Loucy (cell line): Measurements from ENCODE around the gene NELFB.

Source experiments
- EZH2phosphoT487 ChIP-seq: fragments of 200-600 bp; IDR thresholded peaks from 2 replicates; pipeline ENCODE4 v1.6.1; 2018; ENCODE audit warnings: antibody characterized with exemption, mild to moderate bottlenecking, moderate library complexity, borderline replicate concordance
- TF ChIP-seq, protein P1 (sequence below): fragments of 200-600 bp; sonication (generic); conservative IDR thresholded peaks from 2 replicates; pipeline ENCODE4 v1.5.1; 2014; ENCODE audit warnings: mild to moderate bottlenecking, antibody characterized with exemption, low read length

DNA sequence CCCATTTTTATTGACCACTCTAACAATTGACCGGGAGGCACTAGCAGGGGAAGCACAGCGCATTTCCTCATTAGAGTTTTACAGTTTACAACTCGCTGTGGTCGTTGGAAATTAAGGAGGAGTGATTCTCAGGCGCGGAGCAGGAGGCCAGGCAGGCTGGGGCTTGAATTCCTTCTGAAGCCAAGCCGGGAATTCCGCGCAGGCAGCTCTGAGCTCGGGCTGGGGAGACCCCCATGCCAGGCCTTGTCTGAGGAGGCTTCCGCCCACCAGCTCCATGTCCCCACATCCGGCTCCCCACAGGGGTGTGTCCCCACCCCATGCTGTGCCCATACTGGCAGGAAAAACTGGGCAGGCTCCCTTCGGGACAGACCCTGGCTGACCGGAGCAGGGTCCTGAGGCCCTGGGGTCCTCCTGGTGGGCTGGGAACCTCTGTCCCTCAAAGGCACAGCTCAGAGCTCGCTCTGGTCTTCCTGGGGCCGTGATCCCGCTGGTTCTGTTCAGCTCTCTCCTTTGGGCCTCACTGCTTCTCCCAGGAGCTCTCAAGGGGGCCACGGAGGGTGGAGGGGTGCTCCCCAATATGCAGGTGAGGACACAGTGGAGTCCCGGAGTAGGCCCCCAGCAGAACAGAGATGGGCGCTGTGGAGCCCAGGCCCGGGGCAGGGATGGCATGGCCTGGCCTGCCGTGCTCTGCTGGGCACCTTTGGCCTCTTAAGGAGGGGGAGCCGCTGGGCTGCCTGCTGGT, 48.2 kb downstream of the NELFB start:
- TF ChIP-seq, protein P1, sequence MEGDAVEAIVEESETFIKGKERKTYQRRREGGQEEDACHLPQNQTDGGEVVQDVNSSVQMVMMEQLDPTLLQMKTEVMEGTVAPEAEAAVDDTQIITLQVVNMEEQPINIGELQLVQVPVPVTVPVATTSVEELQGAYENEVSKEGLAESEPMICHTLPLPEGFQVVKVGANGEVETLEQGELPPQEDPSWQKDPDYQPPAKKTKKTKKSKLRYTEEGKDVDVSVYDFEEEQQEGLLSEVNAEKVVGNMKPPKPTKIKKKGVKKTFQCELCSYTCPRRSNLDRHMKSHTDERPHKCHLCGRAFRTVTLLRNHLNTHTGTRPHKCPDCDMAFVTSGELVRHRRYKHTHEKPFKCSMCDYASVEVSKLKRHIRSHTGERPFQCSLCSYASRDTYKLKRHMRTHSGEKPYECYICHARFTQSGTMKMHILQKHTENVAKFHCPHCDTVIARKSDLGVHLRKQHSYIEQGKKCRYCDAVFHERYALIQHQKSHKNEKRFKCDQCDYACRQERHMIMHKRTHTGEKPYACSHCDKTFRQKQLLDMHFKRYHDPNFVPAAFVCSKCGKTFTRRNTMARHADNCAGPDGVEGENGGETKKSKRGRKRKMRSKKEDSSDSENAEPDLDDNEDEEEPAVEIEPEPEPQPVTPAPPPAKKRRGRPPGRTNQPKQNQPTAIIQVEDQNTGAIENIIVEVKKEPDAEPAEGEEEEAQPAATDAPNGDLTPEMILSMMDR: no peak
- no peak for TF ChIP-seq EZH2phosphoT487
